ENCODE data around the gene PLCH1. TPM values are rescaled to one million over a fixed set of nuclear protein-coding genes. Genes with fewer than 3 reads are reported as not detected.
A peak's percentile ranks its signal among the peaks of the same experiment; 100 is the strongest.

PLCH1 gene
- total and polyA plus RNA-seq, 12 donors = under 0.01 to 0.28 (median 0.10) TPM; not detected in 2

GRCh38 chr3:155701882-155702465, 42.9 kb downstream of the PLCH1 start:
- H3K4me1 ChIP-seq (replicated peaks in 1 of 2) = peaks cover 0 to 4% of the 10 kb centered on the region in 2 donors
- 19 to 31% (median 27%) methylated on average over 5 of the region's 5 CpGs for WGBS, 4 donors
- H3K4me3 ChIP-seq = no peak overlapping the region
- H3K27ac ChIP-seq = no peak overlapping the region
- no peaks in the 10 kb centered on the region for H3K36me3 ChIP-seq (replicated peaks in 1 of 2)
- TF ChIP-seq POLR2A (IDR thresholded peaks at IDR 0.05) (no peak), CTCF (IDR thresholded peaks at IDR 0.05) (peak; percentile 58 to 77 (median 65))
- intact Hi-C loops (cut with DNase I) = loop anchor here in 1 of 2 donors (10.0 kb wide), 1 partner anchor 347 kb away; no protein-coding TSS in a partner anchor
- H3K9me3 ChIP-seq (replicated peaks in 1 of 3) = no peaks in the 10 kb centered on the region
- no peaks in the 10 kb centered on the region for H3K27me3 ChIP-seq
- DNase-seq = no peak

GRCh38 chr3:155697542-155697941, 47.3 kb downstream of the PLCH1 start:
- H3K27ac ChIP-seq = no peak overlapping the region
- DNase-seq = no peak
- no peaks in the 10 kb centered on the region for H3K36me3 ChIP-seq (replicated peaks in 1 of 2)
- peaks cover 0 to 4% of the 10 kb centered on the region in 2 donors for H3K4me1 ChIP-seq (replicated peaks in 1 of 2)
- intact Hi-C loops (cut with DNase I) = loop anchor here in 1 of 2 donors (5.0 kb wide), 1 partner anchor 340 kb away; no protein-coding TSS in a partner anchor
- TF ChIP-seq POLR2A (IDR thresholded peaks at IDR 0.05) (no peak), CTCF (IDR thresholded peaks at IDR 0.05) (no peak)
- H3K4me3 ChIP-seq = no peak overlapping the region
- no peaks in the 10 kb centered on the region for H3K27me3 ChIP-seq
- no peaks in the 10 kb centered on the region for H3K9me3 ChIP-seq (replicated peaks in 1 of 3)
- 72 to 88% (median 80%) methylated on average over 2 of the region's 2 CpGs for WGBS, 4 donors

- H3K9me3 ChIP-seq (replicated peaks in 1 of 3) = no peaks in the 10 kb centered on the region
- no peak for DNase-seq
- no peaks in the 10 kb centered on the region for H3K27me3 ChIP-seq
- no peak for TF ChIP-seq POLR2A (IDR thresholded peaks at IDR 0.05)
- no peak for TF ChIP-seq CTCF (IDR thresholded peaks at IDR 0.05)
- intact Hi-C loops (cut with DNase I) = no loop called here
- no peaks in the 10 kb centered on the region for H3K36me3 ChIP-seq (replicated peaks in 1 of 2)
- no peak overlapping the region for H3K4me3 ChIP-seq
- H3K4me1 ChIP-seq (replicated peaks in 1 of 2) = no peaks in the 10 kb centered on the region
- H3K27ac ChIP-seq = no peak overlapping the region
Observed at GRCh38 chr3:155690921-155691320, 54.0 kb downstream of the PLCH1 start.

- Histone ChIP-seq H3K27ac (no peak overlapping the region), H3K27me3 (no peaks in the 10 kb centered on the region), H3K9me3 (replicated peaks in 1 of 3) (no peaks in the 10 kb centered on the region), H3K4me3 (no peak overlapping the region), H3K4me1 (replicated peaks in 1 of 2) (no peaks in the 10 kb centered on the region), H3K36me3 (replicated peaks in 1 of 2) (no peaks in the 10 kb centered on the region)
- intact Hi-C loops (cut with DNase I) = no loop called here
- no peak for DNase-seq
- TF ChIP-seq POLR2A (IDR thresholded peaks at IDR 0.05) = no peak
- TF ChIP-seq CTCF (IDR thresholded peaks at IDR 0.05) = no peak
- WGBS, 4 donors = 79 to 89% (median 84%) methylated on average over 2 to 3 of the region's 3 CpGs
Observed at GRCh38 chr3:155688481-155688880, 56.4 kb downstream of the PLCH1 start.

Data from adrenal gland (tissue), 12 donors.